GM21360 (cell line): ENCODE data around the gene SWSAP1.
"Not testable (repeated sequence)": the region's sequence is repeated elsewhere in the genome, so short reads cannot be mapped to it uniquely, and the experiment has no call there.

Experiments used
- ATAC-seq: cut with Tn5 transposase; IDR thresholded peaks from one replicate; pipeline ENCODE4 v1.9.1; 2021; ENCODE audit warnings: mild to moderate bottlenecking, moderate library complexity; ENCODE audit not compliant: unreplicated experiment

The SWSAP1 gene

DNA sequence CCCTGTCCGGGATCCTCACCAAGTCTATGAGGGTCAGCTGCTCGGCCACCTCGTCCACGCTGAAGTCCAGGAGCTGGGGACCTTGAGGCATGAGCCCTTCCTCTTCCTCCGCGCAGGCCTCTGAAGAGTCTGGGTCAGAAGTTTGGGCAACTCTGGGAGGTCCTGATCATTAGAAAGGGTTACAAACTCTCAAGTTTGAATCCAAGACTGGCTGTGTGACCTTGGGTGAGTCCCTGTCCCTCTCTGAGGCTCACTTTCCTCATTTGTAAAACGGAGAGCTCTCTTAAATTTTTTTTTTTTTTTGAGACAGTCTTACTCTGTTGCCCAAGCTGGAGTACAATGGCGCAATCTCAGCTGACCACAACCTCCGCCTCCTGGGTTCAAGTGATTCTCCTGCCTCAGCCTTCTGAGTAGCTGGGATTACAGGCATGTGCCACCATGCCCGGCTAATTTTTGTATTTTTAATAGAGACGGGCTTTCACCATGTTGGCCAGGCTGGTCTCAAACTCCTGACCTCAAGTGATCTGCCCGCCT, 32.3 kb downstream of the SWSAP1 start:
- ATAC-seq: not testable (repeated sequence)

DNA sequence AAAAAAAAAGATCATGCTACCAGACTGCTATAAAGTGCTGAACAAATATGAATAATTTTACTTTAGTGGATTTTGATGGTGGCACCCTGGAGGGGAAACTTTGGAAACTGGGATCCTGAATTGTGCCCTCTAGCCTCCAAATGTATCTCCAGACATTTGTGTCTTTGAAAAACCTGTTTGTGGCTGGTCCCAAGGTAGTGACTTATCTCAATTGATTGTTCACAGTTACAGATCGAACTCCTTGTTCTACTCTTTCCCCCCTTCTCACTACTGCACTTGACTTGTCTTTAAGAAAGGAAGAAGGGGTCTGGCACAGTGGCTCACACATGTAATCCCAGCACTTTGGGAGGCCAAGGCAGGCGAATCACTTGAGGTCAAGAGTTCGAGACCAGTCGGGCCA, 34.1 kb downstream of the SWSAP1 start:
- no peak for ATAC-seq

DNA sequence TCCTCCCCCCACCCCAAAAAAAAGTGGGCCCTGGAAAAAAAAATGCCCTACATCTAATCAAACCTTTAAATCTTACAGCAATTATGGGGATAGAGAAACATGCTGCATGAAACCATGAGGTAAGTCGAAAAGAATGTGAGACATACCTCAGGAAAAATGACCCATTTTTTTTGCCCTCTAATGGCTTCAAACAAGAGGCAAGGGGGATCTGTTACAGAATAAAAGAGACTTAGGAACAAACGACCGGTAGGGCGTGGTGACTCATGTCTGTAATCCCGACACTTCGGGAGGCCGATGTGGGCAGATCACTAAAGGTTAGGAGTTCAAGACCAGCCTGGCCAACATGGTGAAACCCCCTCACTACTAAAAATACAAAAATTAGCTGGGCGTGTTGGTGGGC, 36.2 kb downstream of the SWSAP1 start:
- ATAC-seq: no peak

DNA sequence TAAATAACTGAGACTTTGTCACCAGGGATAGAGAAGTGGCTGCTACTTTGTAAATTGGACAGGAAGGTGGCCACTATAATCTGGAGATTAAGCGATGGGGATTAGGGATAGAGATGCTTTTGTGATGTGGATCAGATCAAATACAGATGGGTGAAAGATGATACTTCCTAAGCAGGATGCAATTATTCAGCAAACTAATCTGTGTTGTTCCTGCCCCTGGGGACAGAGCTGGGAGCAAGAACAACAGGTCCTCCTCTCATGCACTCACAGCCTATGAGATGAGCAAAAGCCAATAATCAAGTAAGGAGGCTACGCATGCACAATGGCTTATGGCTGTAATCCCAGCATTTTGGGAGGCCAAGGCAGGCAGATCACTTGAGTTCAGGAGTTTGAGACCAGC, 40.1 kb downstream of the SWSAP1 start:
- ATAC-seq: no peak

DNA sequence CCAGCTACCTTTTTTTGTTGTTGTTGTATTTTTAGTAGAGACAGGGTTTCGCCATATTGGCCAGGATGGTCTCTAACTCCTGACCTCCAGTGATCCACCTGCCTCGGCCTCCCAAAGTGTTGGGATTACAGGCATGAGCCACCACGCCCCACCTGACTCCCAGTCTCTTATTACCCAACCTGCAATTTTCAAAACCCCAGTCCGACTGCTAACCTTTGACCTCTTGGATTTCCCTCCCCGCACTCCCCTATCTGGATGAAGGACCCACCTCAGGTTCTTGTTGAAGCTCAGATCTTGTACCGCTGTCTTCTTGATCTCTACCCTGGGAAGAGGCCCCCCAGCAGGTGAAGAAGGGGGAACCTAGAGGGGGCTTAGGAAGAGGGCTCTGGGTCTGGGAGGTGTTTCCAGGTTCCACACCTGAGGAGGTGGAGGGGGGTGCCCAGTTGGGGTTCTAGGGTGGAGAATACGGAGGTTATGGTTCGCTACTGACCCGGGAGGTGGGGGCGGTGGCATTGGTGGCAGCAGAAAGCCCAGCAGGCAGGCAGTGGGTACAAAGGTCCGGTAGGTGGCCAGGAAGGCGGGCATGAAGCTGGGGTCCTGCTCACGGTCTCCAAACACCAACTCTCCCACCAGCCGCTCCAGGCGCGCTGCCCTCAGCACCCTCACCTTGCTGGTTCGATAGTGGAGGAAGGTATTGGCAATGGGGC, 42.0 kb downstream of the SWSAP1 start:
- ATAC-seq: no peak

DNA sequence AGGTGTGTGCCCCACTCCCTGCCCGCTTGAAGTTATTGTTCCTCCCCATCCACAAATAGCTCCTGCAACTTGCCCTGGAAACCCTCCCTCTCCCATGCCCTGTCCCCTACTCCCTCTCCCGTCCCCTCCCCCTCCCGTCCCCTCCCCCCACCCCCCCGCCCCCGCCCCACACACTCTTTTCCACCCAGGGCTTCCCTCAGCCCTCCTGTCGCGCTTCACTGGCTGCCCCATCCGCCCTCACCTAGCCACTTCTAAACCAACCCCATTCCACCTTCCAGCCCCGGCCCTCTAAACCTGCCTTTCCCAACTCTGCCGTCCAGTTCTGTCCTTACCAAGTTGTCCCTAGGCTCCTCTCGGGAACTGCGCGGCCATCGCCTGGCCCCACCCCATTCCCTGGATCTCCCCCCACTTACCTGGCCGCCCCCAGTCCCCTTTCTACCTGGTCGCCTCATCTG, 43.7 kb downstream of the SWSAP1 start:
- no peak for ATAC-seq

DNA sequence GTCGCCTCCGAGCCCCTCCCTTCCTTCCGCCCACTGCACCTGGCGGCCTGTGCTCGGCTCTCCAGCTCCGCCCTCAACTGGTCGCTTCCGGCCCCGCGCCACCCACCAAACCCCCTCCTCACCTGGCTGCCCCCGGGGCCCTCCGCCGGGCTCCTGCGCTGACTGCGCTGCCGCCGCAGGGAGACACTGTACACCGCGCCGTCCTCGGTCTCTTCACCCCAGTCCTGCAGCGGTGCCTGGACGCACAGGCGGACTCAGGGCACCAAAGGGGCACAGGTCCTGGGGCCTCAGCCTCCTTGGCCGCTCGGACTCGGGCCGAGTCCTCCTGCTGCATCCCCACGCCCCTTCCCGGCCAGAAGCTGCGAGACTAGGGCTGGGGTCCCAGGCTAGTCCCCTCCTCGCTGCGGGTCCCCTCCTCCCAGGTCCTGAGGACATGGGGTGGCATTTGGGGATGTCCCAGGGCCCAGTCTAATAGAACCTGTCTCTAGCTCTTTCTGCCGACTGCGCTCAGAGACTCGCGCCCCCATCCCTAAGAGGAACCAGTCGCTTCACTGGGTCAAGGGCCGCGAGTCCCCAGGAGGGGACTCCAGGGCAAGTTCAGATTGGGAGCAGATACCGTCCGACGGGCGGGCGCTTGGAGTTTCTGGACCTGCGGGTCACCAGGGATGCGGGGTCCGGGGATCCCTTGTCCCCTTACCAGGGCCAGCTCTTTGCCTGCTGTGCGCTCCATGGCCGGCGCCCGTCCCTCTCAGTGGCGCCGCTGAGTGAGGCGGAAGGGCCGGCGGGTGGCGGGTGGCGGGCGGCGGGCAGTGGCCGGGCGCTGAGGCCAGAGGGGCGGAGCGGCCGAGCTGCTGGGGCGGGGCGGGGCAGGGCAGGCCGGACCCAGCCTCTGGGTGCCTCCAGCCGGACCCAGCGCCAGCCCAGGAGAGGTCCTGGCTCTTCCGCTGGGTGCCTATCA, 44.4 kb downstream of the SWSAP1 start, which contains the start of gene RGL3:
TSS of gene RGL3 (minus strand) at position 766 of the 958 bp plus-strand sequence. CDS start at position 730, 36 bp downstream.
- no peak for ATAC-seq

DNA sequence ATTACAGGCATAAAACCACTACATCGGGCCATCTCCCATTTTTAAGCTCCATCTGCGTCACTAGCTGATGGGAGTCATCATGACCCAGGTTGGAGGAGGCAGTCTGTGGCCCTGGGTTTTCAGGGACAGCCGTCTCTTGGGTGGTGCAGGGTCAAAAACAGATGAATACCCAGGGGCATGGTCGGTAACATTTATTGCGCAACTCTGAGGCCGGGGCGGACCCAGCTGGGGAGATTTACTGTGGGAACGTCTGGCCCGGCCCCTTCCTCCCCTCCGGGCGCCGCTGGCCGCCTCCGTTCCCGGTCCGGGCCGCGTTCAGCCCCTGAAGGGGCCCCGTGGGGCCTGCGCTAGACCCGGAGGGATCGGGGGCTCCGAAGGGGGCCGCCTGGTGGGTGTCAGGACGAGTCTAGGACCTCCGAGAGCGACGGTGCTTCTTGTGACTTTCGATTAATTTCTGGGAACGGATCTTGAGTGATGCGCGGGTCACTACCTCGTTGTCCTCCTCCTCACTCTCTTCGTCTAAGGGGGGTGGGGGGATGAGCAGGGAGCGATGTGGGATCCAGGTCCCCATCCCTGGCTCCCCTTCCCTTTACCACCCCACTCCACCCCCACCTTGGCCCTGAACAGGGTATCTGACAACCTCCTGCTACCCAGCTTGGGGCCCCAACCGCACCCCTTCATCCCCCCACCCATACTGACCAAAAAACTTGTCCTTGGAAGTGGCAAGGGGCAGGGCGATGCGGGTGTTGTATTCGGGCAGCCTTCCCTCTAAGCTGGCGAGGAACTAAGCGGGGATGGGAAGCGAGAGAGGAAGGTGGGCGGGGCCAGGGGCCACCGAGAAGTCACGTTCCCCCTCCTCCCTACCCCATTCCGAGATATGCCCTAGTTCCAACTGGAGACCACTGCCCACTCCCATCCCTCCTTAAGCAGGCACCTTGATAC, 46.2 kb downstream of the SWSAP1 start:
- ATAC-seq: no peak

DNA sequence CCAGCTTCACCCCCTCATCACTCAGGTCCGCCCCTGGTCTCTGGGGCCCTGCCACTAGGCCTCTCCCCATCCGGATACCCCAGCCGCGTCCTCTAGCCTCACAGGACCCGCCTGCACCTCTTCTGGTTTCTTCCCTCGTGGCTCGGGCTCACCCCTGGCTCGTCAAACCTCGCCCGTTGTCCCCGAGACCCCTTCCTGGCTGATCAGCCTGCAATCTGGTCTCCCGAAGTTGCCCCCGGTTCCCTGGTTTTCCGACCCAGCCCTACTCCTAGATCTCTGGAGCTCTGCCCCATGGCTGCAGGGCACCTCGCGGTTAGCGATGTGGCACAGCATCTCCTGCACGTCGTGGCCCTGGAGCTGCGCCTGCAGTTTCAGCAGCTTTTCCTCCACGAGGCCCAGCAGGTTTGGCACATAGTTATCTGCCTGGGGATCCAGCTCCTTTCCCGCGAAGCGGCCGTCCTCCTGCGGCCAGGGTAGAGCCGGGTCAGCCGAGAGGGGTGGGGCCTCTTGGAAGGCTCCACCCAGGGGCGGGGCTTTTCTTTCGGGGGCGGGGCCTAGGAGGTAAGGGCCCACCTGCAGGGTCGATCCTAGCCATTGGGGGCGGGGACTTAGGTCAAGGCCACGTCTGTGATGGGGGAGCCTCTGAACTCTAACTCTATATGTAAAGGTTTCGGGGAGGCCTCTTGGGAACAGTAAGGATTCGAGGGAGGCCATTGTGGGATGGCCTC, 47.1 kb downstream of the SWSAP1 start:
- peak; percentile 30 for ATAC-seq

DNA sequence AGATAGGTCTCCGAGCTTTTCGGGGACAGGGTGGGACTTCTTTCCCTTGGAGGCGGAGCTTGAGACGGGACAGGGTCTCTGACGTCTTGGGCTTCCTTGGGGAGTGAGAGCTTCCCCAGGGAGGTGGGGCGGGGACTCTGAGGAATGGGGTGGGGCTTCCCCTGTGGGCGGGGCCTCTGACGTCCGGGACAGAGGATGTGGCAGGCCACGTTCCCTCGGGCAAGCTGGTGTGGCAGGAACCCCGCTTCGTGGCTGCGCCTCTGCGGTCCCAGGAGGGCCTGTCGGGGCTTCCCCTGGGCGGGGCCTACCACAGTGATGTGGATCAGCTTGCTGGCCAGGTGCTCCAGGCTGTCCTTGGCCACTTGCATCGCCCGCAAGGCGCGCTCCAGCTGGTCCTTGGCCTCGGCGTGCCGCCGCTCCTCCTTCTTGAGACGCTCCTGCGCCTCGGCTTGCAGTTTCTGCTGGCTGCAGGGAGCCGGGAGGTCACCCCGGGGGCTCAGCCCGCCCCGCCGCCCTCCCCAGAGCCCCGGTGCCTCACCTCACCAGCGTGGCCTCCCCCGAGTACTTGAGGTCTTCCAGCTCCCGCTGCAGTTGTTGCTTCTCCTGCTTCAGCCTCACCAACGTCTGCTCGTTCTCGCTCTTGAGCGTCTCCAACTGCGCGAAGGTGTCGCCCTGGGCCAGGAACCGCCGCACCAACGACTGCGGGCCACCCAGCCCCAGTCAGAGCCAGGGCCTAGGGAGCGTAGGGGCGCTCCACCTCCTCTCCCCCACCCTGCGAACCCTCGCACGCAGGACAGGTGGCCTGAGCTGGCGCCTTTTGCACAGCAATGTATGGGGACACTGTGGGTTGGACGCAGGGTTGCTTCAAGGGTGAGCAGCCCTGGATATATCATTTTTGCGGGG, 47.9 kb downstream of the SWSAP1 start:
- ATAC-seq: peak; percentile 70

DNA sequence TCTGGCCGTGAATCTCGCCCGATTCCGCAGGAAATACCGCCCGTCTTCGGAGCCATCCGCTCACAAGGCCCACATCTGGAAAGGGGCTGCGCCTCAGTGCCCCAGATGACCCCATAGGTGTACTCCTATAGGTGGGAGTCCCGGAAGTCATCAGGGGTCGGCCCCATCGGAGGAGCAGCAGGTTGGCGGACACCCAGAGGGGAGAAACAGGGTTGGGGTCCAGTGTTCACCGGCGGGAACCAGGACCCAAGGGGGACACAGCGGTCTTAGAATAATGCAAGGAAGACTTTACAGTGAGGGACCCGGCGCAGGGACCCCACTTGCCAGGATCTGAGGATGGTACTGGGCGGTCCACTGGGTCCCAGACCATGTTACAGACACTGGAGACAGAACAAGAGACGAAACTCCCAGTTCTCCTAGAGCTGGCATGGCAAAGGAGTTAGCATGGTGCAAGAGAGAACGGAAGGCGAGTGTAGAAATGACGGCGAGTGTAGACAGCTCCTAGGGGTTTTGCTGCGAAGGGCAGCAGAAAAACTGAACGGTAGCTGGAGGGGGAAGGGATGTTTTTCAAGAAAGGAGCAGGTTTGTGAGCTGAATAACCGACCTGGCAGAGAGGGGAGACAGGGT, 48.8 kb downstream of the SWSAP1 start:
- ATAC-seq: no peak

DNA sequence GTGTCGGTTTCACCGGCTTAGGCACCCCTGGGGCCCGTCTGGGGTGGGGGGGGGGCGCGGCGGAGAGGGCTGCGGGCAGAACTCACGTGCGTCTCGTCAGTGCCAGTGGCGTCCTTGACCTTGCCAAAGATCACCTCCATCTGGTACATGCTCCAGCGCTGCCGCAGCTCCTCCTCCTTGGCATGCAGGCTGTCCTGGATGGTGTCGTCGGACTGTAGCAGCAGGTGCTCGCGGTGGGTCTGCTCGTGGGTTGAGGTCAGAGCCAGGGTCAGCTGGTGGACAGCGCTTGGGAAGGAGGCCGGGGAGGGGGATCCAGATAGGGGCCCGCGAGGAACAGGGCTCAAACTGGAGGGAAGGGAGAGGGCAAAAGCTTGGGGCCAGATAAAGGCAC, 49.3 kb downstream of the SWSAP1 start:
- no peak for ATAC-seq
